Ecto neural progenitor cell (in vitro differentiated cells): Measurements from ENCODE around the gene GRK5.

Source experiments
- DNase-seq: peaks from one replicate; pipeline ENCODE4 v3.0.0-alpha.2; 2018; ENCODE audit warnings: low spot score

The GRK5 gene

DNA sequence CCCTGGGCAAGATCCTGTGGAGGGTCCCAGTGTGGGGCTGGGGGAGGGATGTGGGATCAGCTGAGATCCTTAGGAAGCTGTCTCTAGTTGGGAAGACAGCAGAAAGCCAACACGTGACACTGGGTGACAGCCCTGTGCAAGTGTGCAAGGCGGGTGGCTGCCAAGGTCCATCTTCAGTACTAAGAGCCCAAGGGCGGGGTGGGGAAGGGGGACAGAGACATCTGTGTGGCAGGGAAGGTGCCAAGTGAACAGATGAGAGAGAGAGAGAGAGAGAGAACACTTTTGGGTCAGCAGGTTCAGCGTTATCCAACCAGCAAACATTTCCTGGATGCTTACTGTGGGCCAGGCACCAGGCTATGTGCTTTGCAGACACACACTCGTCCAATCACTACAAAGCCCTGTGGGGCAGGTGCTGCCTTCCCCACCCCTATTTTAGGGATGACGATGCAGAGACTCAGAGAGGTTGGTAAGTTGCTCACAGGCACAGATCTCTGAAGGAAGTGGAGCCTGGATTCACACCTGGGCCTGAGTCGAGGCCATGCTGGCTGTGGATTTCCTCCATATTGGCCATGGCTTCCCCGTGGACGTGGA lies 135.7 kb downstream of the GRK5 start:
- no peak for DNase-seq

DNA sequence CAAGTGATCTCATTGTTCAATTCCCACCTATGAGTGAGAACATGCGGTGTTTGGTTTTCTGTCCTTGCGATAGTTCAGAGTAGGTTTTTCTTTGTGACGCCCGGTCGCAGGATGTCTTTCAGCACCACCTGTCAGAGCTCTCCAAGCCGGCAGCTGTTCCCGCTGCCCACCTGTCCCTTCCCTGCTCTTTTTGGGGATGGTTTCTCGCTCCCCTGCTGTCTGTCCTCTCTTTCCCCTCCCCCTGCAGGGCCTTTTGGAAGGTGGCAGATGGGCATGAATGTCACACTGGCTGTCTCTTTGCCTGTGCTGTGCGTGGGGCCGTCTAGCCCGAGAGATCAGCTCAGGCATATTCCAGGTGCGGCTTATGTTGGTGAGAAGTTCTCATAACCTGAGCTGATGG lies 137.0 kb downstream of the GRK5 start:
- no peak for DNase-seq

DNA sequence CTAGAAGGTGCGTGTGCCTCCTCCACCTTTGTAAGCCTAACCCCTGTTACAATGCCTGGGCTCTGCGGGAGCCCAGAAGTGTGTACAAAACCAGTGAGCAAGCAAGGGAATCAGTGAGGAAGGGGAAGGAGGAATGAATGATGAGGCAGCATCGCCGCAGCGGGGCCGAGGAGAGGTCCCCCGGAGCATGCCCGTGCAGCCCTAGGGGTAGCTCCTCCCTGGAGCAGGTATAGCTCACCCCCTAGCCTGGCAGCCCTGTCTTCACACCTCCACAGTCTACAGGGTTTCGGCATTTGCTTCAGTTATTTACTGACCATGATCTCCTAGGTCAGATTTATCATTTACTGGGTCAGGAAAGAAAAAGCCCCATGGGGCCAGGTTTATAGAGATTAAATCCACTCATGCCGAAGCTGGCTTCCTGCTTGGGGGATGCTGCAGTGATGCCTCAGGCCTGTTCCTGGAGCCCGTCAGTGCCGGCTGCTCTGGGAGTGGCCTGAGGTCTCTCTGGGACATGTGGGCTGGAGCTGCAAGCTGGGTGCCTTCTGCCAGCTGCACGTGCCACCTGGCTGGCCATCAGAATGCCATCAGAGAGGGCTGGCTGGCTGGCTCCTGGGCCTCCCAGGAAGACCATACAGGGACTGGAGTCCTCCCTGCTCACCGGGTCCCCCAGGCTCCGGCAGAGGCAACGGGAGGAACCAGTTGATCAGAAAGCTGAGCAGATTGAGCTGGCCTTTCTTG lies 138.9 kb downstream of the GRK5 start:
- DNase-seq = no peak

DNA sequence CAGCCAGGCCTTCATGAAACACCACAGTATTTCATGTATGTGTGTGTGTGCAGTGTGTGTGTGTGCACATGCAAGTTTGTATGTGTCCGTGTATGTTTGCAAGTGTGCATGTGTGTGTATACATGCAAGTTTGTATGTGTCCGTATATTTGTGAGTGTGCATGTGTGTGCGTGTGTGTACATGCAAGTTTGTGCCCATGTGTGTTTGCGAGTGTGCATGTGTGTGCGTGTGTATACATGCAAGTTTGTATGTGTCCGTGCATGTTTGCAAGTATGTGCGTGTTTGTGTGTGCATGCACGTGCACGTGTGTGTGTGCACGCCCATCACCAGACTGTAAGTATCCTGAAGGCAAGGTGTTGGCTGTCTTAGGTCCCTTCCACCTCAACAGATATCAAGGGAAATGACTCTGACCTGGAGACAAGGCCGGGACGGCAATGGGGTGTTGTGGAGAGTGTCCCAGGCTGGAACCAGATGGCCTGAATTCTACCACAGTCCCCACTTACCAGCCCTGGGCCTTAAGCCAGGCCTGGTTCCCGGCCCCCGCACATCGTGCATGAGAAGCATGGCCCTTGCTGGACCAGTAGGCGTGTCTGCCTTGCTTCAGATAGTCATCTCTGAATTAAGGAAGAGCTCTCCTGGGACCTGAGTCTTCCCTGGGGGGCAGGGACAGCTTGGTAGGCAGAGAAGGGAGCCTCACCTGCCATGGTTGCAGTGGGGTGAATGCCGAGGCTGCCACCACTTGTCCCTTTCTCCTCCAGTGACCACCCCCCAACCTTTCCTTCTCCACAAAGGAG lies 140.0 kb downstream of the GRK5 start:
- no peak for DNase-seq

GRCh38 chr10:119348106-119348505 lies 140.7 kb downstream of the GRK5 start:
- no peak for DNase-seq

- DNase-seq = no peak
These were observed 141.3 kb downstream of the GRK5 start for GRCh38 chr10:119348516-119349240.

DNA sequence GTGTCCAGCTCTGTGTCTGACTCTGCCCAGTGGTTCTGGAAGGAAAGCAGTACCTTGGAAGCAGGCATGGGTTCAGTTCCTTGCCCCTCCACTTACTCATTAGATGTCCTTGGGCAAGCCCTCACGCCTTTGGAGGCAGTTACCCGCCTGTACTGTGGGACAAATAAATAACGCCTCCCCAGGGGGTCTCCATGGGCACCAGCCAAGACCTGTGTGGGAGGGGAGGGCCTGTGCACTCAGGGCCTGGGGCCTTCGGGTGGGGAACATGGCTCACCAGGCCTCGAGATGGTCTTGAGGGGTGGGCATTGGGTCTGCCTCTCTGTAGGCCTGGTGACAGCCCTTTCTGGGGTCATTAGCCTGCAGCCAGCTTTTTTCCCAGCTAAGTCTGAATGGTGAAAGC lies 142.0 kb downstream of the GRK5 start:
- no peak for DNase-seq

DNA sequence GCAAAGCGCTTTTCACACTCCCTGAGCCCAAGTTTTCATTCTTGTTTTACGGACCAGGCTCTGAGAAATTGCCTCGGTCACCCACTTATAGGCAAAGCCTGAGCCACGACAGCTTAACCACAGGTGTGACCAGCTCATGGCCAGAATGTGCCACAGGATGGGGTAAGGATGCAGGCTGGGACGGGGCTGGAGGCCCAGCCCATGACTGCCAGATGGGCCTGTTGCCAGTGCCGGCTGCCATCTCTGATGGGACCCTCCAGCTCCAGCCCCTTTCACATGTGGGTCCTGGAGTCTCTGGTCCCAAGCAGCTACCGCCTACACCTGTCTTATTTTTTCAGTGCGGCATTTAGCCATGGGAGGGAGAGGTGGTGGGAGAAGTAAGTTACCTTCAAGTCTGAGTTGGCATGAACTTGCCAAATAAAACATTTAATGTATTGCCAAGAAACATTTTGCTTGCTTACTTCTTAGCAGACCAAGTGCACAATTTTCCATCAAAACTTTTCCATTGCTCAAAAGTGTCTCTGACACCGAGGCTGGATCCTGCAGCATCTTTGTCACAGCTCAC lies 142.6 kb downstream of the GRK5 start:
- DNase-seq = no peak

DNA sequence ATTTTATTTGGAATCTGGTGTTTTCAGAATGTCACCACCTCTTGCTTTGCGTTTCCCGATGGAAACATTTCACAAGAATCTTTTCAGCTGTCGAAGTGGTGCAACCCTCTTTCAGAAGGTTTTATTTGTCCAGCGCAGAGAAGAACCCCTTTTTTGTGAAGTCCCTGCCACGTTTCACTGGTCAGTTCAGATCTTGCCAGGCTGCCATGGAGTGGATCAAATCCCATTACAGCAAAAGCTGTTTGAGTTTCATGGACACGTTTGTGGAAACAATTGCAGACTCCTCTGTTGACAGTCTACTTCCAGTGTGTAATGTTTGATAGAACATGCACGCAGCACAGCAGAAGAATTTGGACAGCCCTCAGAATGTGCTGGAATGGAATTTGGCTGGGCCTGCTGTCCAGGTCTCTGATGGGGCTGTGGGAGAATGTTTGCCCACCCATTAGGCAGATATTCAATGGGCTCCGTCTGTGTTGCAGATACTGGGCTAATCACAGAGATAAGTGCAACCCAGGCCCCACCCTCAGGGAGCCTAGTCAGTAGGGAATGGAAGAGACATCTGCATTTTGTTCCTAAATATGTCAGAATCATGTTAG lies 143.2 kb downstream of the GRK5 start:
- no peak for DNase-seq

- DNase-seq = no peak
These were observed 143.8 kb downstream of the GRK5 start for GRCh38 chr10:119351189-119351588.

GRCh38 chr10:119352042-119352441 lies 144.7 kb downstream of the GRK5 start:
- DNase-seq = no peak

GRCh38 chr10:119352807-119353206 lies 145.4 kb downstream of the GRK5 start:
- no peak for DNase-seq

DNA sequence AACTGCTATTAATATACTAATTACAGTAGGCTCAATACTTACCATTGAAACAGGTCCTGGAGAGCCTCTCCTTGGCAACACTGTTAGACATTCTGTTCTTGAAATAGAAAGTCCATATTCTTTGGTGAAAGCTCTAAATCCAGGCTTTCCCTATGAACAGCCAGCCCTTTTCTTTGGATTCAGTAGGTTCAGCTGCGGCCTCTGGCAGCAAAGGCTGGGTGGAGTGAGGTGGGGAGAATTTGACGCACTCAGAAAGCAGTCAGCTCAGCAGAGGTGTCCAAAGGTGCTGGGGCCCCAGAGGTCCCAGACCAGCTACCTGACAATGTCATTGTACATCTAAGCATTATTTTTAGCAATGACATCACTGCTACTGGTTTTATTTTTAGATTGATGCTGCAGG lies 146.1 kb downstream of the GRK5 start:
- no peak for DNase-seq

- no peak for DNase-seq
These were observed 148.6 kb downstream of the GRK5 start for GRCh38 chr10:119355930-119356329.

DNA sequence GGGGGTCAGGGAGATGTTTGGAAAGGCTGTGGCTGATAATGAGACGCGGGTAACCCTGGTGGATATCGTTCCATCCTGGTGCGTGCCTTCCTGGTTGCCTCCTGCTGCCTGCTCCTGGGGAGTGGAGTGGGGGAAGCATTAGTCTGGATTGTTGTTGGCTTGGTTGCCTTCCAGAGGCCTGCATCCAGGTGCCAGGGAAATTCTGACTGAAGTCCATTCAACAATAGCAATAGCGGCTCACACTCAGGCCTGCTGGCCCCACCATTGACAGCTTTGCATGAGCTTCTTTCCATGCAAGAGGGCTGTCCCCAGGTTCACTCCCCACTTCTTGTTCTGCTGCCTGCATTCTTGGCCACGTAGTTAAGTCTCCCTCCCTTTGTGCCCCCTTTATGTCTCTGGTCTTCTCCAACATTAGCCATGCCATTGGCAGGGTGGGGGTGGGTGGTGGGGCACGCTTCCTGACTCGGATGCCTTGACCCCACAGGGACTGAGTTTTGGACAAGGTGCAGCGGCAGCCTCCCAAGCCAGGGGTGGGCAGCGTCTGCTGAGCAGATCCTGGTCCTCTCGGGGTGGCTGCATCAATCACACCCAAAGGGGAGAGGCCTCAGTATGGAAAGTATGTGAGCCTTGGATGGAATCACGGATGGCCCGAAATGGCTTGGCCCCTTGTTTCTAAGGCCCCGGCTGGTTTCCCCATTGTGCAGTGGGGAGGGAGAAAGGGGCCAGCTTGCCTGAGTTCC lies 150.2 kb downstream of the GRK5 start:
- DNase-seq = no peak

GRCh38 chr10:119358152-119358512 lies 150.8 kb downstream of the GRK5 start:
- no peak for DNase-seq

GRCh38 chr10:119358567-119358966 lies 151.2 kb downstream of the GRK5 start:
- no peak for DNase-seq

DNA sequence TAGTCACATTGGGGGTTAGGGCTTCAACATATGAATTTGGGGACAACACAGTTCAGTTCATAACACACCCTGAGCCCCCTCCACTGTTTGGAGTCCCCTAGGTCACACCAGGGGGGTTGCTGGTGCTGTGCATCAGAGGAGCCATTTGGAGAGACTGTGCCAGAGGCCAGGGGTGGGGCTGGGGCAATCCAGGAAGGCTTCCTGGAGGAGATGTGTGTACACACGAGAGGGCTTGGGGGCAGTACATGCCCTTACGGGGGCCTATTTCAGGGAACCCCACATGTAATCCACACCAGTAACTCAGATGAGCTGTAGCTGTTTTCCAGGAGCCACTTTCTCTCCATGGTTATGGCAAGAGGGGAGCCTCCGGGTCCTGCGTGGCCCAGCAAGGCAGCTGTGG lies 151.7 kb downstream of the GRK5 start:
- no peak for DNase-seq

- DNase-seq = no peak
These were observed 153.0 kb downstream of the GRK5 start for GRCh38 chr10:119360181-119360921.

- DNase-seq = no peak
These were observed 153.7 kb downstream of the GRK5 start for GRCh38 chr10:119361037-119361436.
